Stimulated activated CD4-positive, alpha-beta T cell treated with anti-CD3 and anti-CD28 coated beads, Interleukin-2, amount 100 ng/mL, for 48 hours (primary cell): Measurements from ENCODE around the gene XXYLT1.

Source experiments
- DNase-seq, 2 donors: peaks; one replicate each; pipeline ENCODE4 v3.0.0-alpha.2; 2020

XXYLT1 gene

DNA sequence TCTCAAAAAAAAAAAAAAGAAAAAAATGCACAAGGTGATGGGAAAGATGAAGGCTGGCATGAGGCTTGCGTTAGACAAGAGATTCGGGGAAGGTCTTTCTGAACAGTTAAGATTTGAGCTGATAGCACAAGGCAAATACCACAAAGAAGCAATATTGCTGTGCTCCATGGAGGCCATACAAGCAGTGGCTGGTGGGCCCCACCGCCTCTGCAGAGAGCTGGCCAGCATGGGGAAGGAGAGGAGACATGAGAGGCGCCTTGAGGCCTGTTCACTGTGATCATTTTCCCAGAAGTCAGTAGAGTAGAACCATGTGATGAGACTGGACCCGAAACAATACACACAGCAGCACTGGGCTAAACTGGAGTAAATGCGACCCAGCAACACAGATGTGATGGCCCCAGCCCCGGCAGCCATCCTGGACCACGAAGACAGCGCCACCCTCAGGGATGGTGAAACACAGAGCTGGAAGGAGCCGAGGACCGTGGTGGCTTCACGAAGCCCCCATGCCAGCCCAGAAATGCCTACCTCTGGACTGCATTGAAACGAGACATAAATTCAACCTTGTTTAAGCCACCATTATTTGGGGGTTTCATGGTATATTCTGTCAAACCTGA lies 5.5 kb downstream of the XXYLT1 start:
- DNase-seq: no peak

DNA sequence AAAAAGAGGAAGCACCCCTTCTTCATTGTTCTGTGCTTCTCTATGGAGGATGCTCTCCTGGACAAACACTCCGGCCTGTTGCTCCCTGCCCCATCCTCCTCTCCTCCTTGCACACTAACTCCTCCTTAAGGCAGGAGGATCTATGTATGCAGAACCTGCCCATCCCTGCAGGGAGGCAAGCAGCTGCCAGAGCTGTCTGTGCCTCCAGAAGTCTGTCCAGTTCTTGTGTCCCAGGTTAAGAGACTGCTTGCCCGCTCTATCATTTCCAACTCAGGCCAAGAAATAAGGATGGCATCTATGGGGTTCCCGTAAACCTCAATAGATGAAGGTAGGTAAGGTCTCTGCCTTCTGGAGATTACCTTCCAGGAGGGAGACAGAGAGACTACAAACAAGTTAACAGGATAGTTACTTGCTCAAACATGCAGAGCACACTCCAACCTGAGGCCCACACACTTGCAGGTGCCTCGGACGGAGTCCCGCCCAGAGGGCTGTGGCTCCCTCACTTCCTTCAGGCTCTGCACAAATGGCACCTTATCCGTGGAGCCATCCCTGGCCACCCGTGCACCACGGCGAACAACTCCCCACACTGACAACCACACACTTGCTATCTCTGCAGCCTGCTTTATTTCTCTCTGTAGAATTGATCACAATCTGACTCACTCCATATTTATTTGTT lies 6.9 kb downstream of the XXYLT1 start:
- no peak for DNase-seq

DNA sequence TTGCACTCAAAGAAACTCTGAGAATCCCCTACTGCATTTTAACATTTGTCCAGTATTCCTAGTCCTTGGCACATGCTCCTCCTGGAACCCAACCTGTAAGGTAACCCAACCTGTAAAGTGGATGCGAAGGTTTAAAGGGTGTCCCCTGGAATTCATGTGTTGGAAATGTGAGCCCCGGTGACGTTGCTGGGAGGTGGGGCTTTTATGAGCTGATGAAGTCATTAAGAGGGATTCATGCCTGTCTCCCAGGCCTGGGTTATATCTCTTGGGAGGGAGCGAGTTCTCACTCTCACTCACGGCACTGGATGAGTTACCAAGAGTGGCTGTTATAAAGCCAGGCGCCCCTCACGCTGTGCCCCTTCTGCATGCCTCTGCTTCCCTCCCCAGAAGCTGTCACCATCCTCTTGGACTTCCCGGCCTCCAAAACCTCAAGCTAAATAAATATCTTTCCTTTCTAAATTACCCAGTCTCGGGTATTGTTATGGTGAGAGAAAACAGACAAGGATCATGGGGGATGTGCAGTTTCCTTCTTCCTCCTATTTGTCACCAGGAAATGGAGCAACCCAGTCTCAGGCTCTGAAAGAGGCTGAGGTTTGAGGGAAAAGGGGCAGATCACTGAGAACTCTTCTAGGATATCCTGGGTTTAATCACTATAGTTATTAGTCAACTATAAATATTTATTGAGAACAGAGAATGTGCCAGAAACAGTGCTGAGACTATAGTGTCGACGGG lies 7.6 kb downstream of the XXYLT1 start:
- no peak for DNase-seq

DNA sequence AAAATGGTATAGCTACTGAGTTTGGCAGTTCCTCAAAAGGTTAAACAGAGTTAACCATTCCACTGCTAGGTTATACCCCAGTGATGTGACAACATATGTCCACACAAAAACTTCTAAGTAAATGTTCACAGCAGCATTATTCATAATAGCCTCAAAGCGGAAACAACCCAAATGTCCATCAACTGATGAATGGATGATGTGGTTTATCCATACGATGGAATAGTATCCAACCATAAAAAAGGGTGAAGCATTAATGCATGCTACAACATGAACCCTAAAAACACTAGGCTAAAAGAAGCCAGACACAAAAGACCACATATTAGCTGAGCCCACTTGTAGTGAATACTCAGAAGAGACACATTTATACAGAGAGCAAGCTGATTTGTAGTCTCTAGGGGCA lies 9.0 kb downstream of the XXYLT1 start:
- no peak for DNase-seq

DNA sequence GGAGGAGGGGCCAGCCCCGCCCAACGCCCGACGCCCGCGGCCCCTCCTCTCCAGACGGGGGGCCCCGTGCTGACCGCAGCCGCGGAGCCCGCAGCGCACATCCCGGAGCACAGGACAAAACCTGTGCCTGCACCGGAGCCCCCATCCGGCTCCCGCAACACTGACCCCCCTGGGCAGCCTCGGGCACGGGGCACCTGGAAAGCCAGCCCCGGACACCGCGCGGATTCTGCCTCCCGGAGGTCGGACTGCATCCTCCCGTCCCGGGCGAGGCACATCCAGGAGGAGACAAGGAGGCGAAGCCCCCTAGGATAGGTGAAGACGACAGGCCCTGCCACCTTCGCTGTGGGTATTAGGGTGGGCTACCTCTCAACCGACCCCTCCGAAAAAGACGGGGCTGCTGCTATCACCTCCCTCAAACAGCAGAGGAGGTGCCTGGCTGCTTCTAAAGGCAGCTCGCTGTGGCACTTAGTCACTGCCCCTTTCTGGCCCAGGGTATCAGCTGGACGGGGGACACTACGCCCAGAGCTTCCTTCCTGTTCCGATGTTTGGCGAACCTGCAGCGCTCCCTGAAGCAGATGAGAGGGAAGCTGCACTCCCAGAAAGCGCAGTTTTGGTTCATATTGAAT lies 10.6 kb downstream of the XXYLT1 start:
- DNase-seq: no peak

DNA sequence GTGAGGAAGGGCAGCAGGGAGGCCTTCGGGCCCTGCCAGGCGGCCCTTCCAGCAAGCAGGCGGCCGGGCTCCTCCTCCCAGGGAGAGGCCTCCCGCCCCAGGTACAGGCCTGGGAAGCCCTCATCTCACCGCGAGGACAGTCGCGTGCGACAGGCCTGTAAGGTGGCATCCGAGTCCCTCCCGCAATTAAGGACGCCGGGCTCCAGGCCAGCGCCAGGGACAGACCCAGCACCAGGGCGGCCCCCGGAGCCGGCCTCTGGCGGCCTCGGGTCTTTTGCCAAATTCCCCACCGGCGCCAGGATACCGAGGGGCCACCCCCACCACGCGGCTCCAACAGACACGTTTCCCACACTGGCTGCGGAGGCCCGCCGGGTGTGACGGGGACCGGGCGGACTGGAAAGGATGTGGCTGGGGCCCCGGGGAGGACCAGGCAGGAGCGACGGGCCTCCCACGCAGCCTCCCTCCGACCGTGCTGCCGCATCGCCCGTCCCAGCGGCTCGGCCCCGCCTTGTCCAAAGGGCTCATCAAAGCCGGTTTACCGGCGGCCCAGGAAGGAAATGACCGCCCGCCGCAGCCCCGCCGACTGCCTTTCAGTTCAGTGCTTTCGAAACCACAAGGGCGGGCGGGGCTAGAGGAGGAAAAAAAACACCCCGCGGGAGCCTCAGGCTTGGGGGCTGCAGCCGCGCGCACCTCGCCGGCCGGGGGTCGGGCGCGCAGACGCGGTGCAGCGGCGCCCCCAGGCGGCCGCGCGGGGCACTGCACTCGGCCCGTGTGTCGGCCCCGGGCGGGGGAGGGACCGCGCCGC lies 11.3 kb downstream of the XXYLT1 start:
- peak; percentile 80 to 83 for DNase-seq

DNA sequence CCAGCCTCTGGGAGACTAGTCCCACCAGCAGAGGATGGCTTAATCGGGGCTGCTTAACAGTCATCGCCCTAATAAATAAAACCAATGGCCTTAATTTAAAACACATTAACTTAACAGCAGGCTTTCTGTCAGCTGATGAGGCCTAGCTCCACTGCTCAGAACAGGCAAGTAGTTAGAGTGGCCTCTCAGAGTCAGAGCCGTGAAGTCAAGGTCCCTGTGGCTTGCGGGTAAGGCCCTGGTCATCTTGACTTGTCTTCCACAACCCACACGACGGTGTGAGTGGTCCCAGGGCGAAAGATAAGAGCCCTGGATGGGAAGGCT lies 11.8 kb downstream of the XXYLT1 start:
- no peak for DNase-seq

DNA sequence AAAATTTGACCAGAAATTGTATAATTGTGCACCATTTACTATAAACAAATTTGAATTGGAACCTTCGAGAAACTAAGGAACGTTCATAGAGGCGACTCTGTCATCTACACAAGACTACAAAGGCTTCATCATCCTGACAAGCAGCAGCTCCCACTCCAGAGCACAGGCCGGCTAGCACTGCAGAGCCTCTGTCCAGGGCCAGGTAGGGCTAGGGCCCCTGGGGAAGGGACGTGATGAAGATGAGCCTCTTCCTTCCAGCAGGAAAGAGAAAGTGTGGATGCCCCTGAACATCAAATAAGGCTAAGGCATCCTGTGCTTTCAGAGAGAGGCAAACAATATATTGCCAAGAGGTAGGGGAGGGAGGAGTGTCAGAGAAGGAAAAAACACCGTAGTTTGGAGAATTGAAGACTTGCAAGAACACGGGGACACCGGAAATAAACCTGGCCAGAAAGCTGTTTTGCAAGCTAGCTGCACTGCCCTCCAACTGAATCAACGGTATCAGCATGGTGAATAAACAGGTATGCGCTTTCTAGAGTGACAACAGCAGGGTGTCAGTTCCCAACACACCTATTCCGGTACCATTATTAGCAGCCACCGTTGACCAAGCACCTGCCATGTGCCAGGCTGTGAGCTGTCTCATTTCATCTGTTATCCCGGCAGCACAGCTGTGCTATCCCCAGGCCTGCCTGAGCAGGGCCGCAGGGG lies 12.4 kb downstream of the XXYLT1 start:
- no peak for DNase-seq

DNA sequence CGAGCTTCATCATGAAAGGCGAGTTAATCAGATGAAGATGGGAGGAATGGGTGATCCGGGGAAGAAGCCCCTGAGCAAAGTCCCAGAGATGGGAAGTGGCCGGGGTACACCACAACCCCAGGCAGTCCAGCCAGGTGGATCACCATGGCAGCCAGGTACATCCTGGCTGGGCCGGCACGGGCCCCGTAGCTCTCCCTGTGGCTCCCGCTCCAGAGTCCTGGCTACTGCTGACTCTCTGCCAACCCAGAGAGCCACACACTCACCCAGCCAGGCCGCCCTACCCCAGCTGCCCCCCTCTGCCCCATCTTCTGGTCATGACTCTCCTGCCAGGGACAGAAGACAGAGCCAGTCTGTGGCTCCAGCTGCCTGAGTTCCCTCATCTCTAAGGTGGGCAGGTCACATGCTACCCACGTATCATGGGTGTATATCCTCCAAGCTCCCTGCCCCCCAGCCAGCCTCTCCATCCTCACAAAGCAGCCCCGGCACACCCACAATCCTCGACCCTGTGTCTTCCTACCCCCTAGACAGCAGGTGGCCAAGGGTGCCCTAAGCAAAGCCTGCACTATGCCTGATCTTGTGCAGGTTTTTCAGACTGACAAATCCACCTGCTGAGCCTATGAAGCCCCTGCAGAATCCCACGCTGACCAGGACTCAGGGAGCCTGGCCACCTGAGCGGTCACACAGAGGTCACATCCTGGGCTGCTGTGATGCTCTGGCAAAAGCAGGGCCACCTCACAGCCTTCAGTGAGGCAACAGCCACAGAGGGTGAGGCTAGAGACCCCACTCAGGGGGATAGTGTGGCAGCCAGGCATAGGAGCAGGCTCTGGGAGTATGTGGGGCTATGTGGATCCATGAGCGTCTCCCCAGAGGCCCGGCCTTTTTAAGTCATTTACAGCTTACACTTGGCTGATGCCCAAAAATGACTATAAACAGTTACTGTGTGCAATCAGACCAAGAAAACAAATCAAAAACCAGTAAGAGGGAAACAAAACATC lies 13.2 kb downstream of the XXYLT1 start:
- no peak for DNase-seq

DNA sequence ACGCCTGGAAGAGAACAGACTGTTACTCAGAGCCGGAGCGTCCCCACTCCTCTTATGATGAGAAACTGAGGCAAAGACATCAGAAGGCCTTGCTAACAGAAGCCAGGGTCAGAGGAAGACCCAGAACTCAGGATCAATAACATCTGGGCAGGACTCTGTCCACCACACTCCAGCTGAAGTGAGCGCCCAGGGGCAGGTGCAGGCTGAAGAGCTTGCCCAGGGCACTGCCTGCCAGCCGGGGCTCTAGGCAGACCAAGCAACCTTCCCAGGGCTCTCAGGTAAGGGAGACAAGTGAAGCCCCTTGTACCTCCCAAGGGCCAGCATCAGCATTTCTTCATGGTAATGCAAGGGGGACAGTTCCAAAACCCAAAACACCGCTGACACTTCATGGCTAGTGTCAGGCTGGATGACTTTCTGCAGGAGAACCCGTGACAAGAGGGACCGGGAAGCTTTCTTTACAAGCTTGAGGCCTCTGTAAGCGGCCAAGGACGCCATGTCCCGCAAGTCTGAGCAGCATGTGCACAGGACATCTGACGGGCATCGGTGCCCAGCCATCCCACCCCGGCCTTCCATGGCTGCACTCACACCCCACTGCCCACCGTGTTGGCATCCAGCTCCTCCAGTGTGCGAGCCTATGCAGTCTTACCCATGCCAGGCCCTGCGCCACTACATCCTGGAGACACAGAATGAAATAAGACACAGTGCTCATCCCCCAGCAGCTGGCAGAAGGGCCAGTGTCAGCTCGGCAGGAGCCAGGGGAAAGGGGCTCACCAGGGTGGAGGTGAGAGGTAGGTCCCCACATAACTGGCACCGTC lies 14.1 kb downstream of the XXYLT1 start:
- no peak for DNase-seq

DNA sequence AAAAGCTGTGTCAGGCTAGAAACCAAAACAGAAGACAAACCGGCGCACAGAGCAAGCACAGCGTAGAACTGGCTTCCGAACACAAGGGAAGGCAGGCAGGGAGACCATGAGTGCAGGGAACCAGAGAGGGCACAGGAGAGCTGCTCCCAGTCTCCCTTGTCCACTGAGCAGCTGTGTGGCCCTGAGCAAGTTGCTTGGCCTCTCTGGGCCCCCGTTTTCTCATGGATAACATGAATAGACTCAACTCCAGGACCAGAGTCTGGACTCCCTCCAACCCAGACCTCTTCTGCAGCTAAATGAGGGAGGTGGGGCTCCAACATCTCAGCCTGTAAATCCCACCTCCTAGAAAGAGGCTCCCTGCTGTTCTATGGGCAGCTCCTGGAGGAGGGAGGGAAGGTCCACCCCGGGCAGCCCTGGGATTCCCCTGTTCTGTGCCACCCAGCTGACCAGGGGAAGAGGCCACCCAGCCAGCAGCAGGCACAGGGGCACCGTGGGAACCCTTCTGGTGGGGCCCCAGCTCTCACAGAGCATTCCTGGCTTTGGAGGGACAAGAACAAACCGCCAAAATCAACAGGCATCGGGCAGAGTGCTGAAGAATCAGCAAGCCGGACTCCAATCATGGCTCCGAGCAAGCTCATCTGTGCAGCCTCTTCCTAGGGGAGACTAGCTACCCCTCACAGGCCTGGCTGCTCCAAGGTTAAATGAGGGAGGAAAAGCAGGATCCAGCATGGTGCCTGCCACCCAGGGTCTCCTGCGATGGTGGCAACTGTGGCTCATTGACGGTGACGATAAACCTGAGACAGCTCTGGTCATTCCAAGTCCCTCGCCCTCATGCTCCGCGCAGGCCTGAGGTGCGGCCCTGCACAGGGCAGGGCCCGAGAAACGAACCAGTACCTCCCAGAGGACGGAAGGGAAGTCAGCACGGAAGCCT lies 15.1 kb downstream of the XXYLT1 start:
- no peak for DNase-seq

DNA sequence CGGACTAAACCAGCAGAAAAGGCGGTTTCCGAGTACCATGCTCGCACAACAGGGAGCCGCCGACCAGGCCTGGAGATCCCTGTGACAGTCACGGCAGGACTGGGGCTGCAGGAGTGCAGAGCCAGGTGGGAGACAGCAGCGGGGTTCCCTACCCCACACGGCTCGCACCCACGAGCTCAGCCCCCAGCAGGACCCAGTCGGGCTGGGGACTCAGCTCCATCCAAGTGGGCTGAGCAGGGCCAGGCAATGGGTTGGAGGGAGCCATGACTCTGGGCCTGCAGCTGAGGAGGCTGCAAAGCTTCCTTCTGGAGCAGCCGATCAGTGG lies 15.8 kb downstream of the XXYLT1 start:
- no peak for DNase-seq

DNA sequence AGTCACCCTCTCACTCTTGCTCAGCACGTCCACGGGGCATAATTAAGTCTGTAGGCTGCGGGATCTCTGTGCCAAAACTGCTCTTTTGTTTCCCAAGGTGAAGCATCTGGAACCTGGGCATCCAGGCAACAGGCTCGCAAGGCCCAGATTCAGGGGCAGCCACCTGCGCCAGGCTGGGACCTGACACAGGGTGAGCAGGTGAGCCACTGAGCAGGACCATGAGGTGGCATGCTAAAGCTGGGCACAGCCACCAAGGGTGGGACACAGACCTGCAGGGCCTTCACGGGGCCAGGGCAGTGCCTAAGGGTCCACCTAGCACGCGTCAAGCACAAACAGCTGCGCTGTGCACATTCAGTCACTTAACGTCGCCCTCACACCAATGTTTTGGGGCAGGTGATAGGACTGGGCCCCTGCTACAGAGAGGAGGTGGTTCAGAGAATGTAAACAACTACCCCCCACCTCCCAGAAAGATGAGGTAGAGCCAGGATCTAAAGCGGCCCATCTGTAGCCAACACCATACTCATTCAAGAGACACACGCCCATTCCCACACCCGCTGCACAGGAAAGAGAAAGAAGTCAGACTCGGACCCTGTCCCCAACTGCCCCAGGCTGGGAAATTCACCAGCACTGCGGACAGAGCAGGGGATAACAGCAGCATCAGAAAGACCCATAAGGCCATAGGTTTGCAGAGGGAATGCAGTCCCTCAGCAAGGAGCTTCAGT lies 16.3 kb downstream of the XXYLT1 start:
- DNase-seq: no peak

DNA sequence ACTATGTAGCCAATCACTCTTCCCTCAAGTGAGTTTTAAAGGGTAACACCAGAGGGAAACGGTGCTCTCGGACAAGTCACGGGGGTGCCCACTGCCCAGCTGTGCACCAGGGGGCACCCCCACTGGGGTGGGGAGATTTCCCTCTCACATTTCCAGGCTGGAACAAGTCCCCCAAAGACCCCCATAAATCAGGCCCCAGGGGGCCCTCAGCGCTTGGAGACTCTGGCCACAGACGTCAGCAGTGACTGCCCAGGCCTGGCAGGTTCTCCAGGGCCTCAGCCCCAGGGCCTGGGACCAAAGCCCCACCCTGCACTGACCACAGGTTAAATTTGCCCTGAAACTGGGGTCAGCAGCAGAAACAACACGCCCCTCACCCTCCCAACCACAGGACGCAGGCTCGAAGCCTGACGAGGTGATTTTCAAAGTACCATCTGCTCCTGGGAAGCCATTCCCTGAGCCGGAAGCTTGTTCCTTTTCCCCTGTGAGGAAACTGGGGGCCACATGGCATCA lies 17.0 kb downstream of the XXYLT1 start:
- DNase-seq: no peak

DNA sequence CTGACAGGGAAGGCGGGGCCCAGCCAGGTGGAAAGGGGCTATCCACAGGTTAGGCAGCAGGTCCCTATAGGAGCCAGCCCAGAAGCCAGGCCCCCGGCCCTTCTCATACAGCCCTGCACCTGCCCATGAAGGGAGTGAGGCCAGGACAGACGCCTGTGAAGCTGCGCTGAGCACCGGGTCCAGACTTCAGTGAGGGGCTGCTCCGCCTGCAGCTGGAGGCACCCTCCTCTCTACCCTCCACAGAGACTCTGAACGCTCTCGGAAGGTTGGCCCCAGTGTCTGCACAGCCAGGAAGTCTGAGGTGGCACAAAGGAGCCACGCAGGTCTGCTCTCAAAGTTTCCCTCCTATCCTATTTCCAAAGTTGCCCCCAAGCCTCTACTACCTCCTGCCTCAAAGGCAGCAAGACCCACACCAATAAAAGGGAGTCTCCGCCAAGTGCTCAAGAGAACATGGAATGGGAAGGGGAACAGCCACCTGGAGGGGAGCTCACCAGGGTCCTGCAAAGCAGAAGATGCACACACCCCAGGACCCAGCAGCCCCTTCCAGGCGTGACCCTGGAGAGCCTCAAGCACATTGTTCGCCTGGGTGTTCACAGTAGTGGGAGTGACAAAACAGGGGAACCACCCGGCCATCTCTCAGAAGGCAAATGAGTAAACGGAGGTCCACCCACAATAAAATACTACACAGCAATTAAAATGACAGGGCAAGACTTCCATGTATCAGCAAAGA lies 19.5 kb downstream of the XXYLT1 start:
- DNase-seq: no peak

DNA sequence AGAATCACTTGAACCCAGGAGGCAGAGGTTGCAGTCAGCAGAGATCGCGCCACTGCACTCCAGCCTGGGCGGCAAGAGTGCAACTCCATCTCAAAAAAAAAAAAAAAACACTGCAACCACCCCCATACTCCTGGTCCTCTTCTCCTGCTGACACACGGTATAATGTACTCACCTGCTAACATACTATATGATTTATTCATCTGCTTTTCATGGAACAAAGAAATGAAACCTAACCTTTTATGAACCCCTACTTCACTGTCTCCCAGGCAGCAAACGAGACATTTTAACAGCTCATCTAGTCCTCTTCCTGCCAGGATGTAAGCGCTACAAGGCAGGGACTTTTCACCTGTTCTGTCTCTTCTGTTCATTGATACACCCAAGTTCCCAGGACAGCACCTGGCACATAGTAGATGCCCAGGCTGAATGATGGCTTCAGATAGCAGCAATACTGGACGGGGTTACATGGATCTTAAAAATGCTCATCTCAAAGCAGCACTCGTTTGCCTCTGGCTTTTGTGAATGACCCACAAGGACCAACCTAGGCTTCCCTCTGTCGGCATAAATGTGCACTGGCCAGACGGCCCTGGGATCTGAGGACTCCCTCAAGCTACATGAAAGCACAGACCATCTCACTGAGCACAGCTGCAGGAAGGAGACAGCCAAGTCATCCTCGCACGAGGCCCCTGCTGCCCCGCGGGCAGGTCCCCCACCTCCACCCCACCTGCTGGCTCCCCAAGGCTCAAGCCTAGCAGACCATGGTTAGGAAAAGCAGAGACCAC lies 20.3 kb downstream of the XXYLT1 start:
- DNase-seq: no peak
